Fibroblast of gingiva (primary cell): ENCODE results near the gene NF2.

Experiments
- DNase-seq: peaks from one replicate; pipeline ENCODE4 v3.0.0-alpha.2; 2011; ENCODE audit warnings: low read depth

NF2 gene

GRCh38 chr22:29722151-29722550 lies 118.7 kb downstream of the NF2 start:
- no peak for DNase-seq

DNA sequence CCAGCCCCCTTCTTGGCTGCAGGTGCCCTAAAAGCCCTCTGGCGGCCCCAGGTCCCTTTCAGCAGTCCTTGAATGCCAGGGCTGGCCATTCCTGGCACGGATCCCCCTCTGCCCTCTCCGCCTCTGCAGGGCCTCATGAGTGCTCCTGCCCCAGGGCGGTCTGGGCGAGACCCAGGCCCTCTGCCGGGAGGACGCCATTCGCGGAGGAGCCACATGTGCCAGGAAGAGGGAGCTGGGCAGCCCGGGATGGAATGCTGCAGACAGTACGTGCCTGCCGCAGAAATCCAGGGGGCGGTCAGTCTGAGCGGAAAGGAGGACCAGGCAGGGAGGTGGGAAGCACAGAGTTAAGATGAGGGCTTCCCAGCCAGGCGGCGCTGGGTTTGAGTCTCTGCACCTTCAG lies 119.2 kb downstream of the NF2 start:
- no peak for DNase-seq

DNA sequence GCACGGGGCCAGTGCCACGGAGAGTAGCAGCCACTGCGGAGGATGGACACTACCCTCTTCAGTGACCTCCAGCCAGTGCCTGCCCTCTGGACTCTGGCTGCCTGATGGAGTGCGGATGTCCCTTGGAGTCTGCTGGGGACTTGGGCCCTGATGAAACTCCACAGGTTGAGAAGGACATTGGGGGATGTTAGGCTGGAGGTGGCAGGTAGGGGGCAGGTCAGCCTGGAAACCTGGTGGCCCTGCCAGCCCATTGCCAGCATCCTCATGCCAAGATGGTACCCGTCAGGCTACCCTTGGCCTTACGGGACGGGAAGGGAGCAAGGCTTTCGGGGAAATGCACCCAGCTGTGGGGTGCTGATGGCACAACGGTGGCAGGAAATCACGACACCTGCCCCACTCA lies 120.3 kb downstream of the NF2 start:
- DNase-seq = no peak

DNA sequence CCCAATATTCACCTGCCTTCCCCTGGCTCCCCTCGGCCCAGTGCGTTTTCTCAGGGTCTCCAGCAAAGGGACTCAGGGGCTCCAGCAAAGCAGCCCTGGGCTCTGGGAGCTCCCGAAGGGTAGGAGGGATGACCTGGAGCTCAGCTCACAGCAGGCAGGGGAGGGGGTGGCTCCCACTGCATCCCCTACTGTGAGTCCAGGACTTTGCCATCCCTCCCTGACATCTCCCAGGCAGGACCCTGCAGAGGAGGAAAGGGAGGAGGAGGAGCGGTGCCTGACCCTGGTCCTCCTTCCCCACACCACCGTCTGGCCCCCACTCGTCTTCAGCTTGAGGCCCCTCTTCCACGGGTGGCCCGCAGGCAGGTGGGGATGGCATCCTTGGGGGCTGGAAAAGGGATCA lies 121.4 kb downstream of the NF2 start:
- DNase-seq = no peak

- no peak for DNase-seq
Observed at GRCh38 chr22:29726106-29726505, 122.7 kb downstream of the NF2 start.

DNA sequence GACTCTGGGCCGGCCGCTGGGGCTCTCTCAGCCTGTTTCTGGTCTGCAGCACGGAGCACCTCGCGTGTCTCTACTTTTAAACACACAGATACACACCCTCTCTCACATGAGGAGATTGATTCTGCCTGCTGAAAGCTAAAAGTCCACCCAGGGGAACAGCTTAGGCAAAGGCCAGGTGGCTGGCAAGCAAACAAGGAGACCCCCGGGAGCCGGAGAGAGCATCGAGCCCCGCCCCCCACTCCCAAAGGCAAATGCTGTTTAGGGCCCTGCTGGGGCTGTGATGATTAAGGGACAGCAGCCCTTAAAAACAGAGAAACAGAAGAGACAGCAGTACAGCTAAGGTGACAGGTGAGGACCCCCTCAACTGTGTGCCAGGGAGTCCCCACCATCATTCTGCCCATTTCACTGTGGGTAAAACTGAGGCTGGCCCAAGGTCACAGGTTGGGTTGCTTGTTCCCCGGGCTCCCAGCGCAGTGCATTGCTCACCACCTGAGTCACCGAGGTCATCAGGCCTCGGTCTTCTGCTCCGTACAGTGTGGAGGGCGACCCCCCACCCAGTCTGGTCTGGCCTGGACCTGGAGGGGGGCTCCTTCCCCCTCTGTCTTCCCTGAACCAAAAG lies 123.2 kb downstream of the NF2 start:
- no peak for DNase-seq

DNA sequence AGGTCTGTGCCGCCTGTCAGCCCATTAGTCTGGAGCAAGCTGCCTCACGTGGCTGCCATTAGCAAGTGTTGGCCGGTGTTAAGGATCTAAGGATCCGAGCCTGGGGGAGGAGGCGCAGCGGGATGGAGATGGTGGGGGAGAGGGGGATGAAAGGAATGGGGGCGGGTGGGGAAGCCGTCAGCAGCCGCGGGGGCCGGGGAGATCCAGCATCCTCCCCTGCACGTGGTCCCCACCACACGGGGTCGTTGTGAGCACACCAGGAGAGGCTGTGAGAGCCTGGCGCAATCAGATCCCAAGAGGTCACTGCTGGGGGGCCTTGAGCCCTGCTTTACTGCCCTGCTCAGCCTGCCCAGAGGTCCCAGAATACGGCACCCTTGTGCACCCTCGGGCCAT lies 123.7 kb downstream of the NF2 start:
- DNase-seq = peak; percentile 40

GRCh38 chr22:29729161-29729560 lies 125.7 kb downstream of the NF2 start:
- no peak for DNase-seq

DNA sequence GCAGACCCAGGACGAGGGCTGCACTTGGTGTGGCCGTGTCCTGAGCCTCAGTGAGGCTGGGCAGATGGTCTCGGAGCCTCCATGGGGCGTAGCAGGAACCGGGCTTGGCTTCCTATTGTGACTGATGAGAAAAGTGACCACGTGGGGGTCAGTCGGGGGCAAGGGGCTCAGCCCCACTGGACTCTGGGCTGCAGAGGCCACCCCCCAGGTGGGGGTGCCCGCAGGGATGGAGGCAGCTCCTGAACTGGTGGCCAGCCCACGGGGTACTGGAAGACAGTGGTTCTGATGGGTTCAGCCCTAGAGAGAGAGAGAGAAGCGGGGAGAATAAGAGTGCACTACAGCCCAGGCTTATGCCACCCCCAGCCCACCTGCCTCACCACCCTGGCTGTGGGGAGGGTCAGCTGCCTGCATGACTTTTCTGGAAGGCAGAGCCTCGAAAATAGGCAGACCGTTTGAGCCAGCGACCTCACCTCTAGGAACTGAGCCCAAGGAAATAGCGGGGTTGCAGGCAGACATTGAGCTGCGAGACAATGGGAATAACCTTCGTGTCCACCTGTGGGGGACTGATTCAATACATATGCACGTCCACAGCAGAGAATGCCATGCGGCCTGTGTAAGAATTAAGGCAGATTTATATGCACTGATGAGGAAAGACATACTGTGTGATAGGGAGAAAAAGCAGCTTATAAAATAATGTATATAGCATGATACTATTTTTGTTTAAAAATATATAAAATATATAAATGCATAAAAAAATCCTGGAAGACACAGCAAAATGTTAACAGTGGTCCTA lies 127.8 kb downstream of the NF2 start:
- DNase-seq = no peak

DNA sequence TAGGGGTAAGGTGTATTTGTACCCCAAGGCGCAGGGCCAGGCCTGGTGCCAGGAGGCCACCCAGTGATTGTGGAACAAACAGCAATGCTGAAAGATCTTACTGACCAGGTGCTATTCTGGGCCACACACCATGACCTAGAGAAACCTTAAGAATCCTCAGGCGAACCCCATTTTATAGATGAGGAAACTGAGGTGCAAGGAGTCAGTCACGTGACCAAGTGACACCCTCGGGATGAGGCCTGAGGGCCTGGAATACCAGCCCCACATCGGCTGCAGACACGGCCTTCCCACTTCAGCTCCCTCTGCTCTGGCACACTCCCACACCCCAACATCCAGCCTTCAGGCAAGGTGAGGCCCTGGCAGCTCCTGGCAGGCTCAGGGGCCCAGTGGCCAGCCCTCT lies 129.4 kb downstream of the NF2 start:
- DNase-seq = no peak

DNA sequence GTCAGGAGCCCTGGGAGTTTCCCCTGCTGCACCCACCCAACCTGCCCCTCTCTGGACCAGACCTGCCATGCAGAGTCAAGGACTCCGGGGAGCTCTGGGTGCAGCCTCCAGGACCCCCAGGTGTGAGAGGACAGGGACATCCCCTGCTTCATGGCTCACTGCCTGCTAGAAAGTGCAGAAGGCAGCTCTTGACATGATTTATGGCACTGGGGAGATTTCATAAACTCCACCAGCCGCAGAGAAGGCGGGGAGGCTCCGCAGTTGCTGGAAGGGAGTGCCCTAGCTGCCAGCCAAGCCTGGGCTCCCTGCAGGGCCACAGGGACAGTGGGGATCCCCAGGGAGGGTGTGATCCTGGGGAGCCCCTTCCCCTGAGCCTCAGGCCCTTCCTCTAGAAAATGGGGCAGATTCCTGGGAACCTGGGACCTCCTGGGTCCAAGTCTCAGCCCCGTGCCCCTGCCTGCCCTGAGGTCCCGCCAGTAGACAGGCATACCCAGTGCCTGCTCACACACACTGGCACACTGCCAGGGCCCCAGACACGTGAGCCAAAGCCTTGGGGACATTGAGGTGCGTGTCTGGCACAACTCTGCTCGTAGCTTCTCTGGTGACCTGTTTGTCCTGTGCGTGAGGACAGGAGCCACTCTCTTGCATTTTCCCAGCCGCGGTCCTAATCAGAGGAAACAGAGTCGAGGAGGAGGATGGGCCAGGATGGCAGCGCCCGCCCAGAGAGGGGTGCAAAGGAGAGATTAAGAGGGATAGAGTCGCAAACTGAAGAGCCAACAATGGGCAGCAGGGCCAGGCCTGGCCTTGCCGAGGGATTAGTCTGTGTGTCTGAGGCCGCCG lies 130.1 kb downstream of the NF2 start:
- DNase-seq = no peak

DNA sequence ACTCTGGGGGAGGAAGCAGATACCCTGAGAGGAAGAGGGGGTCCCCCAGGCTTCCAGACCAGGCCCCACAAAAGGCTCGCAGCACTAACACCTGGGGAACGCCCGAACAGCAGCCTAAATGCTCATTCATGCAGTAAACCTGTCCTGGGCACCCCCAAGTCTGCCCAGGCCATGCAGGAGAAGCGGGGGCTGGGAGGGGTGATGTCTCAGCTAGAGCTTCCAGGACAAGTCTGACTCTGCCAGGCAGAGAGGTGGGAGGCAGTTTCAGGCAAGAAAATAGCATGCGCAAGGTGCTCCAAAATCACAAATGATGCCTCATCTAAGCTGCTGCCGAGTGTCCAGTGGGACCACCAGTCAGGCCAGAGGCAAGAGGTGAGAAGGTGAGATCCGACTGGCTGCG lies 131.0 kb downstream of the NF2 start:
- no peak for DNase-seq

- DNase-seq = no peak
Observed at GRCh38 chr22:29734838-29735237, 131.4 kb downstream of the NF2 start.

DNA sequence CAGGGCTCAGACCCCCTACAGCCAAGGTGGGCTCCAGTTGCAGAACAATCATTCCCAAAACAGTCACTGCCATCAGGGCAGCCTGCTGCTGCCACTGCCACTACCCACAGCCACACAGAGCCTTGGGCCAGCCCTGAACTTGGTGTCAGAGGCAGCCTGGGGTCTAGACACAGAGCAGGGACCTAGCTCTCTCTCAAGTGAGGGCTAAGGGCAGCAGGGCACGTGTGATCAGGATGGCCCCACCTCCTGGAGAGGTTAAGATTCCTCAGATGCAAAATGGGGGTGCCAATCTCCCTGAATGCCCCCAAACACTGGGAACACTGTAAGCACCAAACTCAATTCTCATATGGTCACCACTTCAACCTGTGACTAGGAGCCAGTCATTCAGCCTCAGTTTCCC lies 132.0 kb downstream of the NF2 start:
- DNase-seq = no peak

DNA sequence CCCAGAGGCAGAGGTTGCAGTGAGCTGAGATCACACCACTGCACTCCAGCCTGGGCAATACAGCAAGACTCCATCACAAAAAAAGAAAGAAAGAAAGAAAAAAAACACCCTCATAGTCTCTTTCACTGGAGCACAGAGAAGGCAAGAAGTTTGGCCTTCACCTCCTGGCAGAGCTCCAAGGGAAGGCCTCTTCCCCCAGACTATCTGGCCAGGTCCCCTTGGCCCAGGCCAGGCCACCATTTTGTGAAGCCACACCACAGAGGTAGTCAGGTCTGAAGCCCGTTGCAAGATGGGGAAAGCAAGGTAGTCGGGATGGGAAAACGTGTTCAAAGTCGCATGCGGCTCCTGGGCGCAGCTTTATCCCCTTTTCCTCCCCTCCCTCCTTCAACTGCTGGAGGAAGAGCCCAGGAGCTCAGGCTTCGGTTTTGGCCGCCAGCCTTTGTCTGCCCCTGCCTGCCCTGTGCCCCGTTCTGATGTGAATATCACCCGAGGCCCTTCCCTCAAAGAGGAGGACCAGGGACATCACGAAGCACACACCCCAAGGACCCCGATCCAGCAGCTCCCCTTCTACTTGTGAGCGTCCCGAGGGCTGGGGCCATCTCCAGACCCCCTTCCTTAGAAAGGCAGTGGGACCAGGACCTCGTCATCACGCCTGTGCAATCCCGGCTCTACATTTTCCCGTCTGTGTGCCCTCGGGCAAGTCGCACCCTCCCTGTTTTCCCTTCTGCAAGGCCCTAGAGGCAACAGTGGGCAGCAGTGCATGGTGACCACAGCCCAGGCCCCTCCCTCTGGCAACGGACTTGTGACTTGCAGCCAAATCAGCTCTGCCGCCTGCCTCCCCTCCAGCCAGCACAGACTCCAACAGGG lies 134.1 kb downstream of the NF2 start:
- DNase-seq = peak; percentile 15

DNA sequence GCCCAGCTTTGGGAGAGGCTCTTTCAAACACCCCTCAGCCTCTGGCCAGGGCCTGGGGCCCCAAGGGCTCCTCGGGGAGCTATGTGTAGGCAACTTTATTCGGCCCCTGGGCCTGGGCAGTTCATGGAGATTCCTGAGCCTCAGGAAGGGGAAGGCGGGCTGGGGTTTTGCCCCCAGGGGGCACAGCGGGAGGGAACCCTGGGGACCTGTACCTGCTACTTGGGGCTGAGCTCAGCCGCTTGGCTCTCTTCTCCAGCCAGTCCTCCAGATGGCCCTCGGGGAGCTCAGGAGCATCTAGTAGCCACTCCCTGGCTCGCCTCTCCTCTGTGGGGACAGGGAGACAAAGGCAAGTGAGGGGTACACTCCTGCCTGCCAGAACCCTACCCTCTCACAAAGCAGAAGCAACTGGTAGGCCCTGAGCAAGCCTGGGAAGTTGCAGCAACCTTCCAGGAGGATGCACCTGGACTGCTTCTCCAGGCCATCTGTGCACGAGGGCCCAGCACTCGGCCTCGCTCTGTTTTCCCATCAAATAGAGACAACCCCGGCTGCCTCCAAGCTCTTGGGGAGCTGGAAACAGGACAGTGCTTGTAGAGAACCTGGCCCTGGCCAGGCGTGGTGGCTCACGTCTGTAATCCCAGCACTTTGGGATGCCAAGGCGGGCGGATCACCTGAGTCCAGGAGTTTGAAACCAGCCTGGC lies 134.8 kb downstream of the NF2 start:
- no peak for DNase-seq

GRCh38 chr22:29739346-29739875 lies 136.0 kb downstream of the NF2 start:
- no peak for DNase-seq

GRCh38 chr22:29740216-29740615 lies 136.8 kb downstream of the NF2 start:
- DNase-seq = no peak

GRCh38 chr22:29741926-29742325 lies 138.5 kb downstream of the NF2 start:
- DNase-seq = no peak

GRCh38 chr22:29742326-29742725 lies 138.9 kb downstream of the NF2 start:
- DNase-seq = no peak

GRCh38 chr22:29744902-29745301 lies 141.5 kb downstream of the NF2 start:
- DNase-seq = peak; percentile 81
